A549 (cell line): ENCODE measurements around the gene NEGR1.

ENCODE experiments used
- POLR2A ChIP-seq: IDR thresholded peaks from 2 replicates; pipeline ENCODE4 v1.6.1; 2012; ENCODE audit warnings: mild to moderate bottlenecking, low read length
- TF ChIP-seq, protein P1 (sequence below): fragments of >200 bp; sonication (Bioruptor Twin); formaldehyde crosslinking; IDR thresholded peaks from 3 replicates; pipeline ENCODE4 v1.5.1; 2016

DNA sequence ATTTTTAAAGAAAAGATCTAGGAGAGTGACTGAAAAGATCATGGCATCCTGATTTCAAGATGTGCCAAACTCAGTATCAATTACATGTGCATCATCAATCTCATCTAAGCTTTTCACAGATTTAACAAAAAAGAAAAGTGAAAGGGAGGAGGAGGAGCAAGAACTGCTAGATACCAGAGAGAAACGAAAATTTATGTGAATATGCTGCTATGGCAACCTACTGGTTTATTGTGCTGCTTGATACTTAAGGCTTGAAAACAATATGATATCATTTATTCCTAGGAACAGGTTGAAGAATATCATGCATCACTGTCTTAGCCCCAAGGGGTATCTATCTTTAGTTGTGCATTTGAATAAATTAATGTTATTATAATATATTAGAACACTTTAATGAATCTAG lies 683.0 kb downstream of the NEGR1 start:
- TF ChIP-seq, protein P1, sequence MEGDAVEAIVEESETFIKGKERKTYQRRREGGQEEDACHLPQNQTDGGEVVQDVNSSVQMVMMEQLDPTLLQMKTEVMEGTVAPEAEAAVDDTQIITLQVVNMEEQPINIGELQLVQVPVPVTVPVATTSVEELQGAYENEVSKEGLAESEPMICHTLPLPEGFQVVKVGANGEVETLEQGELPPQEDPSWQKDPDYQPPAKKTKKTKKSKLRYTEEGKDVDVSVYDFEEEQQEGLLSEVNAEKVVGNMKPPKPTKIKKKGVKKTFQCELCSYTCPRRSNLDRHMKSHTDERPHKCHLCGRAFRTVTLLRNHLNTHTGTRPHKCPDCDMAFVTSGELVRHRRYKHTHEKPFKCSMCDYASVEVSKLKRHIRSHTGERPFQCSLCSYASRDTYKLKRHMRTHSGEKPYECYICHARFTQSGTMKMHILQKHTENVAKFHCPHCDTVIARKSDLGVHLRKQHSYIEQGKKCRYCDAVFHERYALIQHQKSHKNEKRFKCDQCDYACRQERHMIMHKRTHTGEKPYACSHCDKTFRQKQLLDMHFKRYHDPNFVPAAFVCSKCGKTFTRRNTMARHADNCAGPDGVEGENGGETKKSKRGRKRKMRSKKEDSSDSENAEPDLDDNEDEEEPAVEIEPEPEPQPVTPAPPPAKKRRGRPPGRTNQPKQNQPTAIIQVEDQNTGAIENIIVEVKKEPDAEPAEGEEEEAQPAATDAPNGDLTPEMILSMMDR: no peak
- no peak for TF ChIP-seq POLR2A
